ENCODE results near the gene CTSW.
A peak's percentile ranks its signal among the peaks of the same experiment; 100 is the strongest.

The CTSW gene

GRCh38 chr11:65872586-65873317 is 6.9 kb upstream of the CTSW start, which contains the start of gene EFEMP2:
EFEMP2 (minus strand) TSS chr11:65872800; CDS start chr11:65872354, 446 bp downstream.
- peak within 1 kb of the TSS; percentile 91 for H3K4me3 ChIP-seq (ENCODE audit: low read depth in 1 of 2, low read length in 1 of 2)
- peak within 1 kb of the TSS; percentile 76 for H3K27ac ChIP-seq
- H3K9me3 ChIP-seq, result no peaks in the 10 kb centered on the region
- H3K36me3 ChIP-seq, result peaks cover 7% of the 10 kb centered on the region
- no peaks in the 10 kb centered on the region for H3K27me3 ChIP-seq
- TF ChIP-seq CTCF (IDR thresholded peaks at IDR 0.05), result no peak
- H3K4me1 ChIP-seq (ENCODE audit: control insufficient read depth in 1 of 2, insufficient read depth in 1 of 2, low read depth in 1 of 2, low read length in 1 of 2), result peaks cover 36 to 41% of the 10 kb centered on the region in 2 experiments

GRCh38 chr11:65873318-65874156 is 6.1 kb upstream of the CTSW start:
- H3K27me3 ChIP-seq, result no peaks in the 10 kb centered on the region
- peak; percentile 50 for TF ChIP-seq CTCF (IDR thresholded peaks at IDR 0.05)

GRCh38 chr11:65880027-65880426 is 390 bp downstream of the CTSW start:
- peaks cover 9 to 13% of the 10 kb centered on the region in 2 experiments for H3K4me1 ChIP-seq (ENCODE audit: control insufficient read depth in 1 of 2, insufficient read depth in 1 of 2, low read depth in 1 of 2, low read length in 1 of 2)
- no peak overlapping the region for H3K27ac ChIP-seq
- no peak overlapping the region for H3K4me3 ChIP-seq (ENCODE audit: low read depth in 1 of 2, low read length in 1 of 2)
- peaks cover 25% of the 10 kb centered on the region for H3K36me3 ChIP-seq
- no peak for TF ChIP-seq CTCF (IDR thresholded peaks at IDR 0.05)
- no peaks in the 10 kb centered on the region for H3K27me3 ChIP-seq
- H3K9me3 ChIP-seq, result no peaks in the 10 kb centered on the region

More at GRCh38 chr11:65873318-65874156, 6.1 kb upstream of the CTSW start:
- Histone ChIP-seq H3K4me3 (ENCODE audit: low read depth in 1 of 2, low read length in 1 of 2) (peak overlapping the region; percentile 91), H3K36me3 (no peaks in the 10 kb centered on the region), H3K4me1 (ENCODE audit: control insufficient read depth in 1 of 2, insufficient read depth in 1 of 2, low read depth in 1 of 2, low read length in 1 of 2) (peaks cover 35 to 41% of the 10 kb centered on the region in 2 experiments), H3K9me3 (no peaks in the 10 kb centered on the region), H3K27ac (peak overlapping the region; percentile 76)

- no peak for TF ChIP-seq CTCF (IDR thresholded peaks at IDR 0.05)
- Histone ChIP-seq H3K27ac (no peak overlapping the region), H3K4me1 (ENCODE audit: control insufficient read depth in 1 of 2, insufficient read depth in 1 of 2, low read depth in 1 of 2, low read length in 1 of 2) (peaks cover 10 to 18% of the 10 kb centered on the region in 2 experiments), H3K9me3 (no peaks in the 10 kb centered on the region), H3K27me3 (no peaks in the 10 kb centered on the region), H3K36me3 (peaks cover 25% of the 10 kb centered on the region), H3K4me3 (ENCODE audit: low read depth in 1 of 2, low read length in 1 of 2) (no peak overlapping the region)
Observed at GRCh38 chr11:65880844-65881421, 1.3 kb downstream of the CTSW start.
